ENCODE measurements around the gene CEACAM18.
"Not testable (repeated sequence)": the region's sequence is repeated elsewhere in the genome, so short reads cannot be mapped to it uniquely, and the experiment has no call there.

CEACAM18 gene

DNA sequence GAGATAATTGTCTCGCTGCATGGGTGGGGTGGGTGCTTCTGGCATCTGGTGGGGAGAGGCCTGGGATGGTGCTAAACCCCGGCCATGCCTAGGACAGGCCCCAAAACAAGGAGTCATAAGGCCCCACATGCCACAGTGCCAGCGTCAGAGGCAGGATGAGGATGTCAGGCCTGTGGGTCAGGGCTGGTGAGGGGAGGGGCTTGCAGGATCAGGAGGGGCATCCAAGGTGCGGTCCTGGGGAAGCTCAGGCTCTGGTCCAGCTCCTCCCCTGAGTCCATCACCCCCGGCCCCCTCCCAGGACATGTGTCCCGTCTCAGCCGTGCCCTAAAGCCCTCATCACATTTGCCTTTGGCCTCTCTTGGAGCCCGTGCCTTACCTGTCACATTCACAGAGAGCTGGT lies 22.6 kb downstream of the CEACAM18 start:
- DNase-seq: not testable (repeated sequence)

DNA sequence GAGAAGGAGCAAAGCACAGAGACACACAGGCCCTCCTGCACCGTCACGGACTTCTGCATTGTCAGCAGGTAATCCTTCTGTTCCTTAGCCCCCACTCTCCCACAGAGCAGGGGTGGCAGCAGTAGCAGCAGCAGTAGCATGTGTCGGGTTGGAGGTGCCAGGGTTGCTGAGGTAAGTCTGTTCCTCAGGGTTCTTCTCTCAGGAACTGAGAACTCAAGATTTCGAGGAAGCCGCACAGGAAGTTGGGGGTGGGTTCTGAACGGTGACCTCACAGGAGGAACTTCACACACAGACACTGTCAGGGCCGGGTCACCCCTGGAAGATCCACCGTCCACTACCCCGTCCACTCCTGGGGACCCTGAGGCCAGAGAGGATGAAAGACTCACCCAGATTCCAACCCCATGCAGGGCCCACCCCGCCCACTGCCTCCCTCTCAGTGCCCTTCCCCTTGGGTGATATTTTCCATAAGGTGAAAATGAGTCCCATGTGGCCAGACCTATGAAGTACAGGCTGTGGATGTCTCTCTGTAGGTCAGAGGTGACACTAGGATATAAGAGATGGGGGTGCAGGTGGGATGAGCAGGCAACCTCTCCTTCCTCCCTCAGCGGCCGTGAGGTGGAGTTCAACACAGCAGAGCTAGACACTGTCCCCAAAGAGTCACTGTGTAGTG lies 23.4 kb downstream of the CEACAM18 start, which contains the start of gene SIGLEC12:
TSS of gene SIGLEC12 (minus strand) at position 207 of the 670 bp plus-strand sequence. CDS start at position 140, 67 bp downstream.
- no peak for DNase-seq

DNA sequence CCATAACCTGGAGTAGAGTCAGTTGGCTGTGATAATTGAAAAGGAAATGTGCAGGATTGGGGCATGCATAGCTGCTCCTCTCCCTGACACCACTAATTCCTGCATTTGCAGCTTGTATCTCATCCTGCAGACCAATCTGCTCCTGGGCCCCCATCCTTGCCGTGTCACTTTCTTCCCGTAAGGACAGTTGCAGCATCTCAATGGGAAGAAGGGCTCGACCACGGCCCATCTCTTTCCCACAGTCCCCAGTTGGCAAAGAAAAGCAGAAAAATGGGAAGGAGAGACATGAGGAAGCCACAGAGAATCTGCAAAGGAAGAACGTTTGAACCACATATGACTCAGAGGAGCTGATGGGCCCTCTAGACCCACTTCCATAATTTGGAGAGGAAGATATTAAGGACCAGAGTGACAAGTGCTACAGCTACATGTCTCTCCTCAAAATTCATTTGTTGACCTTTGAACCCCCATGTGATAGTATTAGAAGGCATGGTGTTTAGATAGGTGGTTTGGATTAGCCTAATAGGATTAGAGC lies 25.0 kb downstream of the CEACAM18 start:
- no peak for DNase-seq

DNA sequence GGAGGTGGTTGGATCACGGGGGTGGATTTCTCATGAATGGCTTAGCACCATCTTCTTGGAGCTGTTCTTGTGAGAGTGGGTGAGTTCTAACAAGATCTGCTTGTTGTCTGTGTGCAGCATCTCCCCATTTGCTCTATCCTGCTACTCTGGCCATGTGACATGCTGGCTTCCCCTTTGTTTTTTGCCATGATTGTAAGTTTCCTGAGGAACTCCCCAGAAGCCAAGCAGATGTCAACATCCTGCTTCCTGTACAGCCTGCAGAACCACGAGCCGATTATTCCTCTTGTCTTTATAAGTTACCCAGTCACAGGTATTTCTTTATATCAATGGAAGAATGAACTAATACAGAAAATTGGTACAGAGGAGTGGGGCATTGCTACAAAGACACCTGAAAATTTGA lies 25.6 kb downstream of the CEACAM18 start:
- no peak for DNase-seq

DNA sequence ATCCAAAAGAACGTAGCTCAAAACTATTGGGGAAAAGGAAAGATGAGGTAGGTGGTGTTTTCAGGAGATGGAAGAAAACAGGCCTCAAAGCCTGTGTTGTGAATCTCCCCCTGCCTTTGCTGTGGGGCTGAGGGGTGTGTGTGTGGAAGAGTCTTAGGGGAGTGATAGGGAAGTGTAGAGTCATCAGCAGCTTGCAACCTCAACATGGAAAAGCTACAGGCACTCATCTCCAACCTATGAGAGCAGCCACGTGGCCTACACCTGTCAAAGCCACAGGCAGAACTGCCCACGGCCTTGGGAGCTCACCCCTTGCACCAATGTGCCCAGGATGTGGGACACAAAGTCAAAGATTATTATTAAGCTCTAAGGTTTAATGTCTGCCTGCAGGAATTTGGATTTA lies 27.6 kb downstream of the CEACAM18 start:
- no peak for DNase-seq

DNA sequence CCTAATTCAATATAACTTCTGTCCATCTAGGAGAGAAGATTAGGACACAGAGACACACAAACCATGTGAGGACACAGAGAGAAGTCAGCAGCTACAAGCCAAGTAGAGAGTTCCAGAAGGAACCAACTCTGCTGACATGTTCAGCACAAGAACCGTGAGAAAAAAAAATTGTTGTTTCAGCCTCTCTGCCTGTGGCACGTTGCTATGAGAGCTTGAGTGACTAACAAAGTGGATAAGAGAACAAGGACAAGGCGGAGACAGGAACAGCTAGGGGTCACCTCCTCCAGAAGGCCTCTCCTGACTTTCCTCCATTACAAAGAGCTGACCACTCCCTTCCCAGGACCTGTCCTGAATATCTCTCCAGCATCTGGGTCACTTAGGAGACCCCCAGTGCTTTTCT lies 28.9 kb downstream of the CEACAM18 start:
- no peak for DNase-seq

DNA sequence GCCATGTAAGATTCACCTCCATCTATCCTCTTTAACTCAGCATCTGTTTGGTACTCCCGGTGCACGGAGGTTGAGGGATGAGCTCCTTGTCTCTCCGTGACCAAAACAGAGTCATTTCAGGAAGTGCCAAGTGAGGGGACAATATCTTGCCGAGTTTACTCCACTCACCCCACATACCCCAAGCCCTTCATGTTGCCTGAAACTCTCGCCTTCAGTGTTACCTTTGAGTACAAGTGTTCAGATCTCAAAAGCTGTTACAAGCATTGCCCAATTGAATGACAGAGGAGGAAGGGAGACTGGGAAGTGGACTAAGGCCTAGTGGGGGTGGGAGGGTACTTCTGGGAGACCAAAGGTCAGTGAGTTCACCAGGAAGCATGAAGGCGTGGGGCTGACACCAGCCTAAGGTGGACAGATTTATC lies 29.3 kb downstream of the CEACAM18 start:
- DNase-seq: no peak

DNA sequence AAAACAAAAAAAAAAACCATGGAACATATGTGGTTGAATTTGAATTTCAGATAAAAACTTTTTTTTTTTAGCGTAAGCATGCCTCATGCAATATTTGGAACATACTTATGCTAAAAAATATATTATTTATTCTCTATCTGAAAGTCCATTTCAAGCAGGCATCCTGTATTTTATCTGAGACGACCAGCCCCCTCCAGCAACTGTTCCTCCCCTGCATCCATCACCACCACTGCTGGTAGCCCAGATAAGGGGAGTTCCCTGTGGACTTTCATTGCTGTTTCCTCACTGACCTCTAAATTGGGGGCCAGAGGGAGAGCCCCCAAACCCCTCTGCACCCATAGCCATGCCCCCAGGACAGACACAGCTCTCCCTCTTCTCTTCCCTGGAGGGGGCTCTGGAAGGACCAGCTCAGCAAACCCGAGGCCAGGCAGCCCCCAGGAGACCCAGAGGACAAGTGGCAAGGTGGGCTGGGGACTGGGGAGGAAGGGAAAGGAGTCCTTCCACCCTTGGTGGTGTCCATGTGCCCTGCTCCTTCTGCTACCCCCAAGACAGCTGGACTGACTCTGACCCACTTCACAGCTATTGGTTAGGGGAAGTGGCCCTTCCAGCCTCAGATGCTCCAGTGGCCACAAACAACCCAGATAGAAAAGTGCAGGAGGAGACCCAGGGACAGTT lies 29.9 kb downstream of the CEACAM18 start:
- DNase-seq: no peak

DNA sequence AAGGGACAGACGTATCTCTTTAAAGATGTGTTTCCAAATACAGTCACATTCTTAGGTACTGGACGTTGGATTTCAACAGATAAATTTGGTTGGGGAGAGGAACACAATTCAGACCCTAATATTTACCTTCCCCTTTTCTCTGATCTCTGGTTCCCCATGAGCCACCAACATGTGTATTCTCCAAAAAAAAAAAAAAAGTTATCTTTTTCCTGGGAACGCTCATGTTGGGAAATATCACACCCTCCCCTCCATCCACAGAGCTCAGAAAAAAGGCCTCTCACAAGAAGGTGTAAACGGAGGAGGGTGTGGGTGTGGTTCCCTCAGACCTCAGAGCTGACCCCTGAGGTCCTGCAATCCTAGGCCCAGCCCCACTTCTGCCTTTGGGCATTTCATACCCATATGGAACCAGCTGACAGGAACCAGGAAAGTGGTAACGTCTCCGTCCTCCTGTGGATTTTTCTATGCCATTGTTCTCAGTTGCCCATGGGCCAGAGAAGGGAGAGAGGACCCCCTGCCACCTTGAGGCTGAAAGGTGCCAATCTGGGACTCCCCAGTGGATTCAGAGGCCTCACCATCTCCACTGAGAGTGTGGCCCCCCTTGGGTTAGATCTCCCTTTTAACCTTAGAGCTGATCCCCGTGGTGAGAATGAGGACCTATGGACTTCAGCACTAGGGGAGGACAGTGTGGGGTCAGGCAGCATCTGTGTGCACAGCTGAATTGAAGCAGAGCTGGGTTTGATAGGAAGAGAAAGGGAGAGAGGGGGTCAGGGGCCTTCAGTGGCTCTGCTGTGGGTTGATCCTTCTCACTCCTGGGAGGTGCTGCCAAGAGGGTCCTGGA lies 31.7 kb downstream of the CEACAM18 start:
- no peak for DNase-seq

DNA sequence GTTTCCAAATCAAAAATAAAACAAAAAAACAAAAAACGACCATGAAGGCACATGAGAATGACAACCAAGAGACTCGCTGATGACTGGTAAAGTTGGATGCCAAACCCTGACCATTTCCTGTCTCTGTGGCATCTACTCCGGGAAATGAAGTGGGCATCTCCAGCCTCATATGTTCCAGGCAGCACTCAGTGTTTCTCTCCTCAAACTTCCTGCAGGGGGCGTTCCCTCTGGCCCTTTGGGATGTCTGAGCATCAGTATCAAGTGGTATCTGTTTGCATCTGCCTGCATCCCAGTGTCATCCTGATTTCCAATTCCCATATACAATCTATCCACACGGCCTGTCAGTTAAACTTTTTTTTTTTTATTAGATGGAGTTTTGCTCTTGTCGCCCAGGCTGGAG lies 33.0 kb downstream of the CEACAM18 start:
- no peak for DNase-seq

DNA sequence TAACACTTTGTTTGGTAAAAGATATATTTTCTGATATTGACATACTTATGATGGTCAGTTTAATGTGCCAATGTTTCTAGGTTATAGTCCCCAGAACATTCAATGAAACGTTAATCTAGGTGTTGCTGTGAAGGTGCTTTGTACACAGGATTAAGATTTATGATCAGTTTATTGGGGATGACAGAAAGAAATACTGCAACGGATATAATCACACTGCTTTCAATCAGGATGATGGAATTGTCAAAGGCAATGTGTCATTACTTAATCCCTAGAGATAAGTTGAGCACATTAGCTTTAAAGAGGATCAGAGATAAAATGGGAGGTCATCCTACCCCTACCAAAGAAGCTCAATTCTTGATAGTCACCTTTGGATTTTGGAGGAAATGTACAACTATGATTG lies 35.6 kb downstream of the CEACAM18 start:
- no peak for DNase-seq

DNA sequence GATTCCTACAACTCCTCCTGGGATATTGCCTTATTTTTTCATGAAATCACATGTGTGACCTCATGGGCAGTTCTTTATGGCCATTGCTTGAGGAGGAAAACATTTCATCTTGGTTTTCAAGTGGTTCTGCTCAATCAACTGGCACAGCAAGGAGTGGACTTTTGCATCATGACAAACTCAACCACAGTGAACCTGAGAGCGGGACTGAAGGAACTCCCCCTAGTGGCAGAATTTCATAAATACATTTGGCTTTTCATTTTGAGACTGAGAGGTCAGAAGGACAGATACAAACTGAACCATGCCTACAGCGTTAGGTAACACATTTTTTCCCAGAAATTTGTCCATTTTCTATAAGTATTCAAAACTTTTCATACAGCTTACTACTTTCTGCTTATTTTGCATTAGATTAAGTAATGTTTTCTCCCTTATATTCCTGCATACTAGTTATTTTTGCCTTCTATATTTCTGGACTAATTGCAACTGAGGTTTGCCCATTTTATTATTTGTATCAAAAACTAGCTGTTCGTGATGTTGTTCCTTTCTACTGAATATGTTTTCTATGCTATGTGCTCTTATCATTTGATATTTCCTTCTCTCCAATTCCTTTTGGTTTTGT lies 36.6 kb downstream of the CEACAM18 start:
- peak; percentile 34 for DNase-seq

DNA sequence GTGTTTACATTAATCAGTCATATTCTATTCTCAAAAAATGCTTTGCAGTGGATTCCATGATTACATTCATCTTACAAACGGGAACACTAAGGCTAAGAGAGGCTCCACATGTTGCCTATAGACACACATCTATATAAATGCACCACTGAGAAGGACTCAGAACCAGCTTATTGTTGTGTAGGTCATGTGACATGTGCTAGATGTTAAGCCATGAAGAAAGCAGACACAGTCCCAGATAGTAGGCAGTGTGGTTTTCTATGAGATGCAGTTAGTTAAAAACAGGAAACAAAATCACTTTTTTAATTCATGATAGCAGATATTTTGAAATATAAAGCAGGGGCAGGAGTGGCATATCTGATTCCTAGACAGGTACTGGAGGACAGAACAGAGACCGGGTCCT lies 42.4 kb downstream of the CEACAM18 start:
- no peak for DNase-seq

DNA sequence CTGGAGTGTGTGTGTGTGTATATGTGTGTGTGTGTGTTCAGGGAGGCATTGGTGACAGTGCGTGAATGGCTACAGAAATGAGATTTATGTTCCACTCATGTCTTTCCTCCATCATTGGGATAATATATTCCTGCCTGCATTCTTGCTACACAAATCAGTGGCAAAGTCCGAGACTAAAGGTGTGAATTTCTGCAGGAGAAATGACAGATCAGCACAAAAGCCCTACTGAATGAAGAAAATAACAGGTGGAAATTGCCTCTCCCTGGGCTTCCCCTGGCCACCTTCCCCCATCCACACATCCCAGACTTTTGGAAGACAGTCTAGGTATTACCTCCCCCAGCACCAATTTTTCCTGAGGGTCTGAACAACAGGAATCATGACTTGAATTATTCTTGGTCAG lies 43.0 kb downstream of the CEACAM18 start:
- no peak for DNase-seq

DNA sequence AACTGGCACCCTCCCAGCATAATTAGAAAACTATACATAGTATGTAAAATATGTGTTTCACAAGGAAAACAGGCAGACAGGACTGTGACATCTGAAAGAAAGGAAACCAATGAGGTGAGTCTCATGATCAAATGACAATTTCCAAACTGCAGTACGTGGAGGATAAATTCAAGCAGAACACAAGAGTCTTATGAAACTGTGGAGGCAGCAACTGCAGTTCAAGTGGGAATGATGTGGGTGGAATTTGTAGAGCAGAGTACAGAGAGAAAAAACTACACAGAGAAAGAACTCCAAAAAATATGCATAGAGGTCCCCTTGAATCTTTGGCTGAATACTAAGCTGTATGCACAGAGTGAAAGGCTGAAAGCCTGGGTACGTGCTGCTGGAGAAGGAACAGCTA lies 43.4 kb downstream of the CEACAM18 start:
- no peak for DNase-seq

DNA sequence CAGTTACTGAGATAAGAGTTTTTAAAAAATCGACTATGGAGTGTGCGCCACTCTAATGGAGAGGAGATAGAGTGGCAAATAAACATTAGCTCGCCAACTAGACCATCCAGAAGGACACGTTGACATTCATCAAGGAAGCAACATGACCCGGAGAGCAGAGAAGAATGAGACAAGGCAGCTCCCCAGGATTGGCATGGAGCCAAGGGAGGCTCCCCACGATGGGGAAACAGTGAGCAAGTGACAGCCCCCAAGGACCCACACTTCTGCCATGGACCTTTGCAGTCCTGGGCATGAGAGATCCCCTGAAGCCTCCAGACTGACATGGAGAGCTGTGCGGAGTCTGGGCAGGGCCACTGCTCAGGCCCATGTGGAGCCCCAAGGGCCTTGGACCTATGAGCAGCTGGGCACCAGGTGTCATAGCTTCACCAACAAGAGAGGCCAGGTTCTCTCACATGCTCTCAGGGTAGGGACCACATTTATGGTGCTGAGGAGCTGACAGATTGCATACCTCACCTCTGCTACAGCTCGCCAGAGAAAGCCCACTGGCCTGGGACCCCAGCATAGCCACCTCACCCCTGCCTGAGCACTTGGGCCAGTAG lies 46.4 kb downstream of the CEACAM18 start:
- DNase-seq: no peak

DNA sequence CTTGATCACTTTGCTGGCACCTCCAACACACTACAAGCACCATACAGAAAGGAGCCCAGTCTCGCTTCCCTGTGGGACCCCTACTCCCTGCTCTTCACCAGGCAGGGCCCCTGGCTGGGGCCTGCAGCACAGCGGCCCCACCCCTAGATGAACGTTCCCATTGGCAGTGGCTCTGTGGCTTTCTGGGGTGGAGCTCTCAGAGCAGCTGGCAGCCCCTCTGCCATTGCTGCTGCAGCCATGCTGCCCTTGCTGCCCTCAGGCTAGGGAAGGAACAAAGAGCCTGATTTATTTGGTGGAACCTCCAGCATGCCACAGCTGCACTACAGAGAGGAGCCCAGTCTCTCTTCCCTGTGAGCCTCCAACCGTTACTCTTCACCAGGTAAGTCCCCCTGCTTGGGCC lies 47.3 kb downstream of the CEACAM18 start:
- DNase-seq: no peak

DNA sequence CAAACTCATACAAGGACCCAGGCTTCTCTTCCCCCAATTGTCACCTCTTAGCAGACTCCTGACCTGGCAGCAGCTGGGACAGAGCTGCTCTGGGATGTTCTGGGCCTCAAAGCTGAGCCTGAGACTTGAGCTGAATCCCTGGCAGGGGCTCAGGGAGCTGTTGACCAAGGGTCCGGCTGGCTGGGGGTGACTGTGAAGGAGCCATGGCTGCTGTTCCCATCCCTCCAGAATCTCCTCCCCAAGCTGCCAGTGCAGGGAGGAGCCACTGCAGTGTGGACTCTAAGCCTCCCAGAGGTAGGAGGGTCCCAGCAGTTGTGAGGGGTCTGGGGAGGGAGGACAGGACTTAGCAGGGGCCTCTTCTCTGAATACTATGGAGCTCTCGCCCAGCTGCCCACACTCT lies 51.0 kb downstream of the CEACAM18 start:
- DNase-seq: no peak

DNA sequence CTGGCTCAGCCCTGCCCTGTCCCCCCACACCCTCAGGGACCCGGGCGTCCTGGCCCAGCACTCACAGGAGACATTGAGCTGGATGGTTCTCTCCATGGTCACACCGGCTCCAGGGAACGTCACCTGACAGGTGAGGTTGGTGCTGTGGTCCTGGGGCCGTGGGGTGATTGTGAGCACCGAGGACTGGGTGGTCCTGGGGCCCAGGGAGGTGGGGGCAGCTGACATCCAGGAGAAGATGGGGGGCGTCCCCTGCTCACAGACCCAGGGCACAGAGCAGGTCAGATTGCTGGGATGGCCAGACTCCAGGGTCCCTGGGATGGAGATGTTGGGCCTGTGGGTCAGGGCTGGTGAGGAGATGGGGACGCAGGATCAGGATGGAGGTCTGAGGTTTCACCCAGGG lies 52.3 kb downstream of the CEACAM18 start:
- DNase-seq: no peak

DNA sequence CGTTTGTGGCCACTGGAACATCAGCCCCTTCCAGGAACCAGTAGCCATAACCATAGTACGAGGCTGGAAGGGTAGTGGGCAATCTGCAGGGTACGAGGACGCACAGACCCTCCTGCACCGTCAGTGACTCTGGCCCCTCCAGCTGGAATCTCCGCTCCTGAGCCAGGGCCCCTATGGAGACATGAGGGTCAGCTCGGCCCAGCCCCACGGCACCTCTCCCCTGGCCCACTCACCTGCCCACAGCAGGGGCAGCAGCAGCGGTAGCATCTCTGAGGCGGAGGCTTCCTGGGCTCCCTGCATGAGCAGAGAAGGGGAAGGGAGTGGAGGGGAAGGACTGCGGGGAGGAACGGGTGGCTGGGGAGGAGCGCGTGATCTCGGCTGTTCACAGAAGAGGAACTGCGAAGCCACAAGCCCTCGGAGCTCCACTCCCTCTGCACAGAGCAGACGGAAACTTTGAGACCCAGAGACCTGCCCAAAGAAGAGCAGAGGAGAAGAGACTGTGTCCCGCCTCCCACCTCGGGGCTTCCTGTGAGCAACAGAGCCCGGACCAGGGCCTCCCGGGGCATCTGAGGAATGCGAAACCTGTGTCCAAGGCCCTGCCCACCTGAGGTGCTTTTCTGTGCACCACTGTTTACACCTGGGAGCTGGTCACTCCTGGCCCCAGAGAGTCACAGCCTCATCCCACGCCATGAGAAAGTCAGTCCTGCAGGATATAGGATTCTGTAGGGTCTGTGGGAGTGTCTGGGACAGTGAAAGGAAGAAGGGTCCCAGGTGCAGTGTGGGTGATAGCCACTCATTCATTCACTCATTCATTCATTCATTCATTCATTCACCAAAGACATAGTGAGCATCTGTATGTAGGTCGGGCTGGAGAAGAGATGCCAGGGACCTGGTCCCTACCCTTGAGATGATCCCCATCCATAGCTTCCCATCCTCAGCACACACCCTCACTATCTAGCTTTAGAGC lies 53.3 kb downstream of the CEACAM18 start, which contains the start of gene SIGLEC6:
TSS of gene SIGLEC6 (minus strand) at position 322 of the 967 bp plus-strand sequence. CDS start at position 300, 22 bp downstream.
- no peak for DNase-seq

DNA sequence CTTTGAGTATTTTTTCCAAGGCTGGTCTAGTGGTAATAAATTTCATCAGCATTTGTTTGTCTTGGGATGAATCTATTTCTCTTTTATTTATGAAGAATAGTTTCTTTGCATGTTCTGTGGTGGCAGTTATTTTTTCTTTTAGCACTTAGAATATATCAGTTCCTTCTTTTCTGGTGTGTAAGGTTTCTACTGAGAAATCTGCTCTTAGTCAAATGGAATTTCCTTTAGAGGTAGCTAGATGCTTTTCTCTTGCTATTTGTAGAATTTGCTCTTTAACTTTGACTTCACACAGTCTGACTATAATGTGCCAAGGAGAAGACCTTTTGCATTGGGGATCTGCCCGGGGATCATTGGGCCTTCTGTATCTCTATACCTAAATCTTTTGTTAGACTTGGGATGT lies 57.2 kb downstream of the CEACAM18 start:
- DNase-seq: no peak
